ENCODE measurements around the gene ANKRD61. TPM values are rescaled to one million over a fixed set of nuclear protein-coding genes. Genes with fewer than 3 reads are reported as not detected.

Gene ANKRD61
- total RNA-seq, 1 experiment from 2014 or later = 0.24 TPM

GRCh38 chr7:6056616-6057015 lies 25.4 kb downstream of the ANKRD61 start:
- H3K27me3 Mint-ChIP-seq (ENCODE audit: low read depth) = no peaks in the 10 kb centered on the region
- peaks cover 3% of the 10 kb centered on the region for H3K79me1 ChIP-seq (ENCODE audit: insufficient read depth, low read depth, low read length, poor library complexity, severe bottlenecking)
- H3K4me2 ChIP-seq (ENCODE audit: insufficient read depth, insufficient read length, low read length) = no peak overlapping the region
- no peak overlapping the region for H2AFZ ChIP-seq (ENCODE audit: low read length)
- no peak overlapping the region for H2BK5ac ChIP-seq (ENCODE audit: insufficient read length, low read length)
- no peak overlapping the region for H2BK120ac ChIP-seq (ENCODE audit: low read depth, low read length, poor library complexity, severe bottlenecking)
- H2BK15ac ChIP-seq (ENCODE audit: low read depth, low read length) = no peak overlapping the region
- peaks cover 5% of the 10 kb centered on the region; the same call in 1 of the 2 replicates for H3K79me2 ChIP-seq (ENCODE audit: insufficient read depth, low read length)
- no peak for TF ChIP-seq CTCF (conservative IDR thresholded peaks at IDR 0.05)
- no peaks in the 10 kb centered on the region for H3K4me1 ChIP-seq (ENCODE audit: insufficient read depth, low read length)
- peaks cover 11 to 15% of the 10 kb centered on the region in 2 experiments for H3K4me1 Mint-ChIP-seq
- H3T11ph ChIP-seq (ENCODE audit: low read length) = no peak overlapping the region
- peaks cover 12 to 32% (median 21%) of the 10 kb centered on the region in 3 experiments; a peak in 6 of 7 replicates for H3K36me3 Mint-ChIP-seq (ENCODE audit: insufficient read depth in 1 of 3, low read depth in 3 of 3)
- no peak overlapping the region for H3K4me3 Mint-ChIP-seq
- no peak overlapping the region for H3K56ac ChIP-seq (ENCODE audit: insufficient read length, low read depth, low read length)
- H4K5ac ChIP-seq (ENCODE audit: insufficient read length, low read depth, low read length) = no peak overlapping the region
- H3K27me3 ChIP-seq (ENCODE audit: insufficient read depth, low read length) = no peaks in the 10 kb centered on the region
- H3K23me2 ChIP-seq (ENCODE audit: insufficient read length, low read depth, low read length, poor library complexity, severe bottlenecking) = no peaks in the 10 kb centered on the region
- H4K91ac ChIP-seq (ENCODE audit: insufficient read length, low read depth, low read length) = no peak overlapping the region
- no peak overlapping the region for H2AK5ac ChIP-seq (ENCODE audit: insufficient read length, low read length)
- DNase-seq = no peak
- no peak overlapping the region for H4K8ac ChIP-seq (replicated peaks; ENCODE audit: insufficient read length, low read depth, low read length)
- no peak overlapping the region for H3K23ac ChIP-seq (ENCODE audit: insufficient read length, low read depth, low read length)
- H3K27ac Mint-ChIP-seq = no peak overlapping the region
- H3K14ac ChIP-seq (ENCODE audit: insufficient read depth, low read length) = no peak overlapping the region
- H3K18ac ChIP-seq (ENCODE audit: insufficient read length, low read depth, low read length) = no peak overlapping the region
- no peak overlapping the region for H2BK12ac ChIP-seq (ENCODE audit: insufficient read length, low read depth, low read length)
- H3K4ac ChIP-seq (ENCODE audit: low read depth, low read length) = no peak overlapping the region
- H3K27ac ChIP-seq (ENCODE audit: insufficient read length, low read depth, low read length) = no peak overlapping the region
- no peak overlapping the region for H3K9ac ChIP-seq (ENCODE audit: extremely low read depth, insufficient read length, low read length)
- WGBS (ENCODE audit: extremely low coverage, insufficient read length, low lambda C conversion rate) = no CpG with 5 or more reads among the region's 1 CpG
- H3K9me3 Mint-ChIP-seq = no peaks in the 10 kb centered on the region; a peak in 2 of 5 replicates
- no peak overlapping the region for H2BK20ac ChIP-seq (ENCODE audit: low read depth, low read length, poor library complexity, severe bottlenecking)
- no peaks in the 10 kb centered on the region for H4K20me1 ChIP-seq (ENCODE audit: control insufficient read depth, insufficient read depth, insufficient read length)
- no peaks in the 10 kb centered on the region for H3K9me3 ChIP-seq (ENCODE audit: control insufficient read depth, low read depth, low read length)

All from H9 (cell line).